Neural progenitor cell (in vitro differentiated cells): Measurements from ENCODE around the gene CD101.

ENCODE experiments used
- CTCF ChIP-seq: fragments of 200-600 bp; sonication (generic); IDR thresholded peaks from 2 replicates; pipeline ENCODE4 v1.5.1; 2017; ENCODE audit warnings: antibody characterized with exemption, mild to moderate bottlenecking
- EZH2 ChIP-seq: fragments of 200-600 bp; sonication (generic); IDR thresholded peaks from 2 replicates; pipeline ENCODE4 v1.6.1; 2017; ENCODE audit warnings: antibody characterized with exemption, mild to moderate bottlenecking, moderate library complexity
- EZH2phosphoT487 ChIP-seq: fragments of 200-600 bp; sonication (generic); IDR thresholded peaks from 2 replicates; pipeline ENCODE4 v1.6.1; 2017; ENCODE audit warnings: antibody characterized with exemption

GRCh38 chr1:116981521-116982037 lies 20.0 kb upstream of the CD101 start:
- TF ChIP-seq CTCF (no peak), EZH2 (no peak), EZH2phosphoT487 (no peak)
